Muscle layer of colon (tissue), 2 donors: ENCODE results near the gene GAREM1.
"Not testable (repeated sequence)": the region's sequence is repeated elsewhere in the genome, so short reads cannot be mapped to it uniquely, and the experiment has no call there.

Source experiments
- H3K27ac ChIP-seq: one replicate; pipeline ENCODE4 v1.7.0; 2013; ENCODE audit warnings: low read depth, mild to moderate bottlenecking, low read length, moderate library complexity
- H3K27me3 ChIP-seq, 2 donors: one replicate each; pipeline ENCODE4 v1.7.0; 2013; ENCODE audit warnings: low read length in 2 of 2, mild to moderate bottlenecking in 2 of 2; ENCODE audit not compliant: insufficient read depth in 2 of 2, control insufficient read depth in 1 of 2
- H3K36me3 ChIP-seq: one replicate; pipeline ENCODE4 v1.7.0; 2013; ENCODE audit warnings: mild to moderate bottlenecking, low read length; ENCODE audit not compliant: insufficient read depth
- H3K4me1 ChIP-seq: one replicate; pipeline ENCODE4 v1.7.0; 2013; ENCODE audit warnings: mild to moderate bottlenecking, low read length; ENCODE audit not compliant: insufficient read depth
- H3K4me3 ChIP-seq, 2 donors: one replicate each; pipeline ENCODE4 v1.7.0; 2013; ENCODE audit warnings: low read length in 2 of 2, low read depth in 1 of 2, mild to moderate bottlenecking in 1 of 2, moderate library complexity in 1 of 2
- H3K9ac ChIP-seq: one replicate; pipeline ENCODE4 v1.7.0; 2013; ENCODE audit warnings: low read length
- H3K9me3 ChIP-seq: one replicate; pipeline ENCODE4 v1.7.0; 2013; ENCODE audit warnings: mild to moderate bottlenecking, low read length
- donor health status: abdominal sarcoma.
- donor health status: Adenocarcinoma of cecum.

The GAREM1 gene

GRCh38 chr18:32470714-32471633 lies at the start of gene GAREM1:
Gene GAREM1, minus strand, starts transcription at chr18:32470882. Its CDS starts 454 bp downstream, at chr18:32470428.
- peak within 1 kb of the TSS; percentile 84 for H3K27ac ChIP-seq
- H3K9me3 ChIP-seq = no peaks in the 10 kb centered on the region
- H3K27me3 ChIP-seq = no peaks in the 10 kb centered on the region
- H3K4me3 ChIP-seq = peak within 1 kb of the TSS; percentile 58 to 77
- H3K4me1 ChIP-seq = peaks cover 11% of the 10 kb centered on the region
- no peaks in the 10 kb centered on the region for H3K36me3 ChIP-seq
- peak within 1 kb of the TSS; percentile 59 for H3K9ac ChIP-seq

GRCh38 chr18:32511147-32511546 lies 40.5 kb upstream of the GAREM1 start:
- Histone ChIP-seq H3K4me3 (no peak overlapping the region), H3K9ac (no peak overlapping the region), H3K36me3 (no peaks in the 10 kb centered on the region), H3K27ac (no peak overlapping the region), H3K4me1 (no peaks in the 10 kb centered on the region), H3K9me3 (no peaks in the 10 kb centered on the region), H3K27me3 (no peaks in the 10 kb centered on the region)

- no peaks in the 10 kb centered on the region for H3K27me3 ChIP-seq
- H3K9ac ChIP-seq = no peak overlapping the region
- H3K4me1 ChIP-seq = no peaks in the 10 kb centered on the region
- no peak overlapping the region for H3K4me3 ChIP-seq
- H3K27ac ChIP-seq = no peak overlapping the region
- no peaks in the 10 kb centered on the region for H3K36me3 ChIP-seq
- H3K9me3 ChIP-seq = no peaks in the 10 kb centered on the region
Measured at GRCh38 chr18:32509111-32509510, 38.4 kb upstream of the GAREM1 start.

DNA sequence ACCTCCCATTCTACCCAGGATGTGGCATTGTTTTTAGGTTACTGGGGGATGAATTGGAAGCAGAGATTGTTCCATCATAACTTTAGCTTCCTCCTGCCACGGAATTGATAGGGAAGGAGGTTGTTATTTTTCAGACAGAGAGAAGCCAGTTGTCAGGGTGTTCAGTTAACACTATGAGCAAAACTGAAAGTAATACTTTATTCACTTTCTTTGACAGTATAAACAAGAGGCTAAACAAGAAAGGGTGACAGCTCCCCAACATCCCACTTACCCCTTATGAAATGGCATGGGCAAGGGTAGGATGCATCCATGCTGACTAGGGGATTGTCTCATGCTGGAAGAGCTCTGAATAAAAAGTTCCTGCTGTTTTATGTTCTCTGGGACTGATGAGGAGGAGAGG lies 36.4 kb upstream of the GAREM1 start:
- H3K27ac ChIP-seq = no peak overlapping the region
- no peaks in the 10 kb centered on the region for H3K36me3 ChIP-seq
- no peak overlapping the region for H3K4me3 ChIP-seq
- no peaks in the 10 kb centered on the region for H3K4me1 ChIP-seq
- H3K27me3 ChIP-seq = no peaks in the 10 kb centered on the region
- no peak overlapping the region for H3K9ac ChIP-seq
- H3K9me3 ChIP-seq = no peaks in the 10 kb centered on the region

GRCh38 chr18:32502014-32502413 lies 31.3 kb upstream of the GAREM1 start:
- Histone ChIP-seq H3K9ac (no peak overlapping the region), H3K27me3 (no peaks in the 10 kb centered on the region), H3K27ac (no peak overlapping the region), H3K4me3 (no peak overlapping the region), H3K4me1 (no peaks in the 10 kb centered on the region), H3K9me3 (no peaks in the 10 kb centered on the region), H3K36me3 (no peaks in the 10 kb centered on the region)

DNA sequence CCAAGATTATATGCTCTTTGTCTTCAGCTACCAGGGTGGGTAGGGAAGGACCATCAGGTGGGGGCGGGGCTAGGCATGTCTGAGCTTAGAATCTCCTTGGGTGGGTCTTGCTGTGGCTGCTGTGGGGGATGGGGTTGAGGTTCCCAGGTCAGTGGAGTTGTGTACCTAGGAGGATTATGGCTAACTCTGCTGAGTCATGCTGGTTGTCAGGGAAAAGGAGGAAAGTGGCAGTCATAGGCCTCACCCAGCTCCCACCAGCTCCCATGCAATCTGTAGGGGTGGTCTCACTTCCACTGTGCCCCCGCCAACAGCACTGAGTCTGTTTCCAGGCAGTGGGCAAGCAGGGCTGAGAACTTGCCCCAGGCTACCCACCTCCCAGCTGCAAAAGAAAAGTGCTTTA lies 30.6 kb upstream of the GAREM1 start:
- H3K36me3 ChIP-seq, H3K4me3 ChIP-seq, H3K4me1 ChIP-seq, H3K27me3 ChIP-seq, H3K27ac ChIP-seq, H3K9ac ChIP-seq, H3K9me3 ChIP-seq: not testable (repeated sequence)

- H3K9me3 ChIP-seq = no peaks in the 10 kb centered on the region
- H3K27me3 ChIP-seq = no peaks in the 10 kb centered on the region
- H3K4me3 ChIP-seq = no peak overlapping the region
Measured at GRCh38 chr18:32483002-32483401, 12.3 kb upstream of the GAREM1 start.

DNA sequence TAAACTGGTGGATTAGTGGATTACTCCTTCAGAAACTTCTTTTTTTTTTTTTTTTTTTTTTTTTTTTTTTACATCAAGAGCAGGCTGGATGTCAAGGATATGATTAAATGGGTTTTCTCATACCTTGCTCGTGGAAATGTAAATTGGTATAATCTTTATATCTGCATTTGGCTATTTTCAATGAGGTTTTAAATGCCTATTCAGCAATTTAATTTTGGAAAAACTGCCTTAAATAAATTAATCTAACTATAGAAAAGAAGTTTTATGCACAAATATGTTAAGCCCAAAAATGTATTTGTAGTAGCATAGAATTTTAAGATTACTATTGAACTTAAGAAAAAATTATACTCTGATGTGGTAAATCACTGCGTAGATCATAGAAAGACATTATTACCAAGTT lies 11.4 kb upstream of the GAREM1 start:
- no peak overlapping the region for H3K4me3 ChIP-seq
- no peaks in the 10 kb centered on the region for H3K9me3 ChIP-seq
- H3K9ac ChIP-seq = no peak overlapping the region
- H3K27ac ChIP-seq = no peak overlapping the region
- H3K27me3 ChIP-seq = no peaks in the 10 kb centered on the region
- no peaks in the 10 kb centered on the region for H3K4me1 ChIP-seq
- no peaks in the 10 kb centered on the region for H3K36me3 ChIP-seq

More at GRCh38 chr18:32483002-32483401, 12.3 kb upstream of the GAREM1 start:
- H3K4me1 ChIP-seq = no peaks in the 10 kb centered on the region
- H3K36me3 ChIP-seq = no peaks in the 10 kb centered on the region
- no peak overlapping the region for H3K27ac ChIP-seq
- H3K9ac ChIP-seq = no peak overlapping the region

- no peak overlapping the region for H3K9ac ChIP-seq
Measured at GRCh38 chr18:32480581-32480980, 9.9 kb upstream of the GAREM1 start.

DNA sequence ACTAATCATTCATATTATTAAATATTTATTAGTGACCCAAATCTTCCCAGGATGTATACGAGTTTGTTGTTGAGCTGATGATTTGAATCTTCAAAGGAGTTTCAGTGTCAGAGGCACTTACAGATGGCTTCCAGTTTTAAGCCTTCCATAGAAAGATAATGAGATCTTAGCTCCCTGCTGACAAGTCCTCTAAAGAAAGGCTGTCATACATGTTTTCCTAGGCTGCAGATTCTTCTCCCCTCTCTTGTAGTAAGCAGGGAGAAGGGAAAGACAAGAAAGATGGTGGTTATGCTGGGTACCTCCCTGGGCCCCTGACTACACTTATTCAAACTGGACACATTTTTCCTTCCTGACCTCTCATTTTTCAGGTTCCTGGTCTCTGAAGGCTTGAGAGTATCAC lies 8.1 kb upstream of the GAREM1 start:
- H3K27ac ChIP-seq = no peak overlapping the region

More at GRCh38 chr18:32480581-32480980, 9.9 kb upstream of the GAREM1 start:
- Histone ChIP-seq H3K9me3 (no peaks in the 10 kb centered on the region), H3K4me3 (no peak overlapping the region), H3K27me3 (no peaks in the 10 kb centered on the region), H3K36me3 (no peaks in the 10 kb centered on the region), H3K27ac (no peak overlapping the region), H3K4me1 (no peaks in the 10 kb centered on the region)

DNA sequence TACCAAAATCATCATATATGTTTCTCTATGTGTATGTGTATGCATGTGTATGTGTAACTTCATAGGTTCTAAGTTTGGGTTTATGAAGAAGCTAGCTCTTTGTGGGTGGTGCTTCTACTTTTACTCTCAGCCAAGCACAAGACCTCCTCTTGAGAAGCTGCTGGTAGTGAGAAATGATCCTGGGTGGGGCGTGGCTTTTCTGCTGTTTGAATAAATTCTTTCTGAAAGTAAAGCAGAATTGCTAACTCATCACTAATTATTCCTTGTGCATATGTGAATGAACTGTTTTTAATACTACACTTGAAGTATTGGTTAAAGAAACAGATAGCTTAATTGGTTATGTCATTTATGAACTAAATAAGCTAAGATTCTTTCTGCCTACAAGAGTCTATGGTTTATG lies 7.6 kb upstream of the GAREM1 start:
- Histone ChIP-seq H3K4me1 (no peaks in the 10 kb centered on the region), H3K9ac (no peak overlapping the region), H3K27me3 (no peaks in the 10 kb centered on the region), H3K9me3 (no peaks in the 10 kb centered on the region), H3K27ac (no peak overlapping the region), H3K4me3 (no peak overlapping the region), H3K36me3 (no peaks in the 10 kb centered on the region)

More for the DNA sequence above, 8.1 kb upstream of the GAREM1 start:
- H3K36me3 ChIP-seq = no peaks in the 10 kb centered on the region
- H3K4me1 ChIP-seq = no peaks in the 10 kb centered on the region
- H3K4me3 ChIP-seq = no peak overlapping the region
- no peak overlapping the region for H3K9ac ChIP-seq
- H3K27me3 ChIP-seq = no peaks in the 10 kb centered on the region
- no peaks in the 10 kb centered on the region for H3K9me3 ChIP-seq

- H3K9me3 ChIP-seq = no peaks in the 10 kb centered on the region
- no peak overlapping the region for H3K9ac ChIP-seq
- no peaks in the 10 kb centered on the region for H3K4me1 ChIP-seq
- H3K4me3 ChIP-seq = no peak overlapping the region
- H3K27me3 ChIP-seq = no peaks in the 10 kb centered on the region
- no peaks in the 10 kb centered on the region for H3K36me3 ChIP-seq
- no peak overlapping the region for H3K27ac ChIP-seq
Measured at GRCh38 chr18:32476106-32476505, 5.4 kb upstream of the GAREM1 start.
